Stimulated activated CD8-positive, alpha-beta memory T cell treated with anti-CD3 and anti-CD28 coated beads, Interleukin-7, amount 100 ng/mL, for 4 hours (primary cell): ENCODE data around the gene CABLES2.
"Not testable (repeated sequence)": the region's sequence is repeated elsewhere in the genome, so short reads cannot be mapped to it uniquely, and the experiment has no call there.

Source experiments
- DNase-seq, 2 donors: peaks; one replicate each; pipeline ENCODE4 v3.0.0-alpha.2; 2020; ENCODE audit warnings: low read depth in 2 of 2

CABLES2 gene

DNA sequence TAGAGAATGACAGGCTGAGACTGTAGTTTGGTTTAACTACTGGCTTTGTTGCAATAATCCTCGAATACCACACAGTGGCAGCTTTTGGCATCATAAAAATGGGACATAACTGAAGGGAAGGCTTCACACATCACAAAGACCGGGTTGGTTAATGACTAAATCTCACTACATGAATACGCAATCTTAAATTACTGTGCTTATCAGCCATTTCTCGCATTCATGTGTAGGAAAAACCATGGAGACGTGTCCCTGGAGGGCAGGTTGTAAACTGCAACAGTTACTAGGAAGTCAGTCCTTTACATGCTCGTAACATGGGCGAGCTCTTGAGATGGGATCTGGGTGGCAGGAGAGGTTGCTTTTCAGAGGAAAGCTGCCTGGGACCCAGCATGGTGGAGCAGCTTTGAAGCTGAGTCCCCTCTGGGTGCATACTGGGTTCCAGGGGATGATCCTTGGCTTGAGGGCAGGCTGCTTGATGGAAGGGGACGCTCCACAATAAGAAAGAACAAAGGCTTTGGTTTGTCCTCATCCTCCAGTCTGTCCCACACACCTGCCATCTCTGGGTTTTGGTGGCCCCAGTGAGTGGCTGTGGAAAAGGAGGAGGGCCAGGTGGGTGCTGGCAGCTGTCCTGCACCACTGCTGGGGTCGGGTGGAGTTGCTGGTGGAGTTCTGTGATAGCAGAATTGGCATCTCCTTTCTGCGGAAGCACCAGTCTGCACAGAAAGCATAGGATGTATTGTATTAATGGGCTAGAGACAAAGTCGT lies 18.1 kb downstream of the CABLES2 start:
- DNase-seq = no peak

DNA sequence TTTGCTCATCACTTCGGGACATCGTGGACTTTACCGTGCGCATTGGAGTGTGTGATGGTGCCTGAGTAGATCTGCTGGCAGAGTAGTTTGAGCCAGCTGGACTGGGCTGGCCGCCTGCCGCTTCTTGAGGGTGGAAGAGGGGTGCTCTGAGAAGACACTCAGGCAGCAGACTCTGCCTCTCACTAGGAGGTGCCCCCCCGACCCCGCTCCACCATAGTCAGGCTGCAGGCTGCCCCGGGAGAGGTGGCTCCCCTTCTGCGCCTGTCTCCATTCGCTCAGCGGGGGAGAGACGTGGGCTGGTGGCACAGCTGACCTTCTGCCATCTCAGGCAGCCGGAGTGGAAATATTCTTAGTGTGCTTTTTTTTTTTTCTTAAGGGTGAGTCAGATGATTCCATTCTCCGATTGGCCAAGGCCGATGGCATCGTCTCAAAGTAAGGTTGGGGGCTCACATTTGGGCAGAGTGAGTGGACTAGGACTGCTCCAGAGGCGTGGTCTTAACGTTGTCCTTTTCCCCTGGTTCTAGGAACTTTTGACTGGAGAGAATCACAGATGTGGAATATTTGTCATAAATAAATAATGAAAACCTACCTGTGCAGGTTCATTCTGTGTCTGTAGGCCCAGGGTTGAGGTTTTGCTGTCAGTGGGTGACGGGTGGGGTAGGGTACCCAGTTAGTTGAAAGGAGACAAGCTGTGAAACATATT lies 19.0 kb downstream of the CABLES2 start:
- DNase-seq = no peak

DNA sequence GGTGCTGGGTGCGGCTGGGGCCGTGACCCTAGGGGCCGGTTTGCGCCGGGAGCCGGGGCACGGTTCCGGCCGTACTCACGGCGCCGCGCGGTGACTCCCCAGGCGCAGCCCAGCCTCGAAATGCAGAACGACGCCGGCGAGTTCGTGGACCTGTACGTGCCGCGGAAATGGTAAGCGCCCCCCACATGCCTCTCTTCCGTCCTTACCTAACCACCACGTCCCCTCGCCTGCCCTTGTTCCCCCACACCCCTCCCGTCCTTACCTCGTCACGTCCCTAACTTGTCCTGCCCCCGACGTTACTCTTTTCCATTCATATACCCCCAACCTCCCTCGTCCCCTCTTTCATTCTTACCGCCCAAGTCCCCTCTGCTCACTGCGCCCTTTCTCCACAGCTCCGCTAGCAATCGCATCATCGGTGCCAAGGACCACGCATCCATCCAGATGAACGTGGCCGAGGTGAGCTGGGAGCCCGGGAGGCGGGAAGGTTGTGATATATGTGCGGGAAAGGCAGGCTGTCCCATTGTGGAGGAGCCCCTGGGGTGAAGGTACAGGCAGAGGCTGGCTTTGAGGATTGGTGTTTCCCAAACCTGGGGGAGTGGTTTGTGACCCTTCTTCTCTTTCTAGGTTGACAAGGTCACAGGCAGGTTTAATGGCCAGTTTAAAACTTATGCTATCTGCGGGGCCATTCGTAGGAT lies 19.7 kb downstream of the CABLES2 start:
- DNase-seq = no peak

DNA sequence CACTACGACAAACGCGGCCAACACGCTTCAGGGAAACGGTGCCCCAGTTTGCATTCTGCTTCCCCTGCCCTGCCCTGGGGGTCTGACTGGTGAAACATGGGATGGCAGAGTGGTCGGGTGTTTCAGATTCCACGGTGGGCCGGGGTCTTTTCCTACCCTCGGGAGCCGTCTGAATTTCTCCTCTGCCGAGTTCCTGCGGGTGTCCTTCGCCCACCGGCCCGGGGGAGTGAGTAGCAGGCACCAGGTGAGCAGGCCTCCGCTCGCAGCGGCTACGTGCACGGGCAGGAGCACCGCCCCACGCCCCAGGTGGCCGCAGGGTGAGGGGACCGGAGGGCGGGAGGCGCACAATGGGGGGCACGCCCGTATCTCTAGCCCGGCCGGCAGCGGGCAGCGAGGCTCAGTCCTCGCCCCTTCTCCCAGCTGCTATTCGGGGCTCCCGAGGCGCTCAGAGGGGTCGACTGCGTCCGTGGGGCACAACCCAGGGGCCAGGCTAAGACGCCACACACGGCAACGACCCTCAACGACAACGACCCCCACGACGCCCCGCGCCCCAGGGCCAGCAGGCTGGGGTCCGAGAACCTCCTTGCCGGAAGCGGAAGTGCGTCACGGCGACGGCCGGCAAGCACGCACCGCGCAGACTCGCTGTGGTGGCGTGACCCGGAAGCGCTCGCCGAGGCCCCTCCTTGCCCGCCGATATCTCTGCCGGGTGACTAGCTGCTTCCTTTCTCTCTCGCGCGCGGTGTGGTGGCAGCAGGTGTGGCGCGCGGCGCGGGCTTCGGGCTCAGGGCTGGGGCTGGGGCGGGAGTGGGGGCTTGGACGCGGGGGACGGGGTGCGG lies 20.5 kb downstream of the CABLES2 start, which contains the start of gene RPS21:
TSS of gene RPS21 (plus strand) at position 721 of the 836 bp plus-strand sequence. CDS start 236 bp downstream, outside the sequence.
- DNase-seq = peak; percentile 88 to 92

DNA sequence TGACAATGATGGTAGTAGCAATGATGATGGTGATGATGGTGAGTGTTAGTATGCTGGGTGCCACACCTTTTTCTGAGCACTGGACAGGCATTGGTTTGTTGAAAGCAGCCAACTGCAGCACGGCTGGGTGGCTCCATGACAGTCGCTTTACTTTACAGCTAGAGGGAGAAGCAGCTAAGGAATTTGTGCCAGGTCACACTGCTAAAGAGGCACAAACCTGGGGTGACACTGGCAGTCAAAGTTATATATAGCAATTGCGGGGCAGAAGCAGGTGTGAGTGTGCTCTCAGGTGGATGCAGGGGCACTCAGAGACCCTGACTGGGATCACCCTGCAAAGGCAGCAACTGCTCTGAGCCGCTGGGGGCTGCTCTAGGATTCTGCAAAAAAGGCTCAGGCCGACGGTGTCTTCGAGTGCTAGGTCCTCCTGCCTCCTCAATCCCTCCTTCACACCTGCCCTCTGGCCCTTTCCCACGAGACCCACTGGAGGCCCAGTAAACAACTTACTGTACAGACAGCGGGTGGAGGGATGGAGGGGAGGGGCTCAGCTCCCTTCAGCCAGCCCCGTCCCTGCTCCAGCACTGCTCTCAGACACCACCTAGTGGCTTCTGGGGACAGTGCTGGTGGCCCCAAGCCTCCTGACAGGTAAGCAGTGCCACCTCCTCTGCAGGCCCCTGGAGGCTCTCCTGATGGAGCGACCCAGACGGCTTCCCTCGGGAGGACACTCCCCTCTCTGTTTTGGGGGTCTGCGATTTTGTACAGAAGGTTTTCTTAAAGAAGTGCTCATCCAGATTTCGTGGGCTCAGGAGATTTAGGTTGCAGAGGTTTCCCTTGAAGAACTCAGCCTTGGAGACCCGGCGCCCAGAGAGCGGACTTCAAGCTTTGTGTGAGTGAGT lies 24.5 kb downstream of the CABLES2 start:
- DNase-seq = peak; percentile 56 to 61

DNA sequence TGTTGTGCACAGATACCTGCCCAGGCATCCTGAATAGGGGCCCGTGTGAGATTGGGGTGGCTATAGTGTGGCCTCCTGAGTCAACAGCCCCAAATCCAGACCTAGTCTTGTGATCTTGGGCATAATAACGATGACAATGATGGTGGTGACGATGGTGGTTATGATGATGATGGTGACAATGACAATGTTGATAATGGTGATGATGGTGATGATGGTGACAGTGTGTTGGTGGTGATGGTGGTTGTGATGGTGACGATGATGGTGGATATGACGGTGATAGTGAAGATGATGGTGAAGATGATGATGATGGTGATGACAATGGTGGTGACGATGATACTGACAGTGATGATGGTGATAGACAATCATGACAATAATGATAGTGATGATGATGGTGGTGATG lies 25.2 kb downstream of the CABLES2 start:
- DNase-seq = no peak

DNA sequence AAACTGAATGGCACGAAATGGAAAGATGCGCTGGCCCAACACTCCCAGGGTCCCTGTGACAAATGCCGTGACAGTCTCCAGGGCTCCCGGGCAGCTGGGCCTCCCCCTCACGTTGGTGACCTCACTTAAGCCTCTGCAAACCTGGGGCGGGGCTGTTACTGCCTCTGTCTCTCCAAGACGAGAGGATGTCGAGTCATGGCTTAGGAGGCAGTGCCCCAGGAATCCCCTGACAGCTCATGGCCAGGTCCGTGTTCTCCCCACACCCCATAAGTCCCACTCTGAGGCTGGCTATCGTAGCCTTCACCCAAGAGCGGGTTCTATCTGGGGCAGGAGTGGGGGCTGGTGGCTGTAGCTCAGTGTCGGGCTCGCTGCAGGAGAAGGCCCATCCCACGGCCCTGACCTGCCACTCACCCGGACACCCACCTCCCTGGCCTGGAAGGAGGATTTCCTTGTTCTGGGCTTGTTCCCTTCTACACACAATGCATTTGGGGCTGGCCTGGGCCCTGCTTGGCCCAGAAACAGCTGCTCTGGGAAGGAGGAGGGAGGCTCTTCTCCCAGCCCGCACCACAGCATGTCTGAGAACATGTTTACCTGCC lies 25.8 kb downstream of the CABLES2 start:
- no peak for DNase-seq

DNA sequence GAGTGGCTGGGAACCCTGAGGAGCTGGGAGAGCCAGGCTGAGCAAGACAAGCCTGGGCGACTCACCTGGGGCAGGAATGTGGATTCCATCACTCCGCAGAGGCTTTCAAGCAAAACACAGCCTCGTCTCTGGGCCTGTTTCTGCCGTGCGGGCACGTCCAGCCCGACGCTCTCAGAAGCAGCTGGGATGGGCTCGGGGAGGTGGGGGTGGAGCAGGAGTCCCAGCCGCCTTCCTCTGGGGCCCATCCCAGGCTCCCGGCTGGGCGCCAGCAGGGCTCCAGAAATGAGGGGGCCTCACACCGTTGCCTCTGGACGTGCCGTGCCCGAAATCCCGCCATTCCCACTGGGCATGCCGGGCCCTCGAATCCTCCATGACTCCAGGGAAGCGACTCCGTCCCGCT lies 28.9 kb downstream of the CABLES2 start:
- DNase-seq = no peak

DNA sequence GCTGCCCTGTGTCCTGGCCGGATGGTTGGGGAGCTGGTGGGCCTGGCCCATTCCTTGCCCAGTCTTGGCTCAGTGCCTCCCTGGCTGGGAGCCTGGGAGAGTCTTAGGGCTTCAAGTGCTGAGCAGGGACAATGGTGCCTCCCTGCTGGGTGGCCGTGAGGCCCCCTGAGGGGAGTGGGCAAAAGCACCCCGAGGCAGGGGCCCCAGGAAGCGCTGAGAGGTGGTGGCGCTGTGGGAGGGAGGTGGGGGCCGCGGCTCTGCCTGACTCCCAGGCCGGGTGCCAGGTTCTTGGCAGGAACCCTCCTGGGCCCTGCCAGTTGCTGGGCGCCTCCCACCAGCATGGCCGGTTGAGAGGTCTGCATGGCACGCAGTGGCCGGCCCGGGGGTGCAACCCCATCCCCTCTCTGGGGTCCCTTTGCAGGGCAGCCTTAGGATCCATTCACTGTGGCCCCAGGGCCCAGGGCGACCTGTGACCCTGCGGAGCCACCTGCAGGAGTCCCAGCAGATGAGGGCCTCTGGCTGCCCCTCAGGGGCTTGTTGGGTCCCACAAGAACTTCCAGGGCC lies 29.4 kb downstream of the CABLES2 start:
- DNase-seq = no peak

DNA sequence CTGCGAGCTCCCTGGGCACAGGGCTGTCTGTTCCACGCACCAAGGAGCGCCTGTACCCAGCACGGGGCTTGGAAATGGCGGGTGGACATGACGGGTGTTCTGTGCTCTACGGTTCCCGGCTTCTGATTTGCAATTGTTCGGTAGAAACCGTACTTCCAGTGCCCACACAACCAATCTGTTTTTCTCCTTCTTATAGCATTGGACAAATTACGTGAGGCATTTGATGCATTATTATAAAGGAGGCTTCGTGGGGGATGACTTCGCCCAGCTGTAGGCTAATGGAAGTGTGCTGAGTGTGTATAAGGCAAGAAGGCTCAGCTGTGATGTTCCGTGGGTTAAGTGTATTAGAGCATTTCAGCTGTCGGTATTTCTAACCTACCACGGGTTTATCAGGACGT lies 30.0 kb downstream of the CABLES2 start:
- no peak for DNase-seq

DNA sequence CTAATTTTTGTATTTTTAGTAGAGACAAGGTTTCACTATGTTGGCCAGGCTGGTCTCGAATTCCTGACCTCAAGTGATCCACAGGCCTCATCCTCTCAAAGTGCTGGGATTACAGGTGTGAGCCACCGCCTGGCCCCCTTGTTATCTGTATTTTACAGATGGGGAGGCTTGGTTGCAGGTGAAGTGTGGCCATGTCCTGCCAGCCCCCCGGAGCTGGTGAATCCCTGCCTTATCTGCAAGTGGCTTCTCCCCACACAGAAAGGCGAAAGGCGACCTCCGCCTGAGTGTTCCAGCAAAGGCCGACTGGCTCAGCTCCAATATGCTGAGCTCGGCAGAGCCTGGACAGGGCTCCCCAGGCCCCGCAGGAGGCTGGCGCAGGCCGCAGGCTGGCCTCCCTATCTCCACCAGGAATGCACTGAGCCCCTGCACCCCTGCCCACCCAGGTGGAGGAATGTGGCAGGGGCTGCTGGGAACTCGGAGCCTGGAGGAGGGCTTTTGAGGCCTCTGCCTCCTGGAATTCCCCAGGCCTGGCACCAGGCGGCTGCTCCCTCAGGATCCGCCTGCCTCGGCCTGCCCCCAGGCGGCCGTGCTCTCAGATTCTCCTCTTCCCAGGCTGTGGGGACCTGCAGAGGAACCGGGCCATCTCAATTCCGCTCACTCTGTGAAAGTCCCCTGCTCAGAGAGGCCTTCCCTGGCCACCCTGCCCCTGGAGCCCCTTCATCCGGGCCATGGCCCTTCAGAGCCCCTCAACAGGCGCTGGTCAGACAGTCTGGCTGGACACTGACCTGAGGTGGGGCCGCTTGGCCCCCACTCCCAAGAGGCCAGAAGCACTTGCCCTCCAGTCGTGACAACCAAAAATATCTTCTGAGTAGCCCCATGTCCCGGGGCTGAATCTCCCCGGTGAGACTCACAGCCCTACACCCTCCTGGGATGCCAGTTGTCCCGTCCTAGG lies 30.7 kb downstream of the CABLES2 start:
- DNase-seq = no peak

DNA sequence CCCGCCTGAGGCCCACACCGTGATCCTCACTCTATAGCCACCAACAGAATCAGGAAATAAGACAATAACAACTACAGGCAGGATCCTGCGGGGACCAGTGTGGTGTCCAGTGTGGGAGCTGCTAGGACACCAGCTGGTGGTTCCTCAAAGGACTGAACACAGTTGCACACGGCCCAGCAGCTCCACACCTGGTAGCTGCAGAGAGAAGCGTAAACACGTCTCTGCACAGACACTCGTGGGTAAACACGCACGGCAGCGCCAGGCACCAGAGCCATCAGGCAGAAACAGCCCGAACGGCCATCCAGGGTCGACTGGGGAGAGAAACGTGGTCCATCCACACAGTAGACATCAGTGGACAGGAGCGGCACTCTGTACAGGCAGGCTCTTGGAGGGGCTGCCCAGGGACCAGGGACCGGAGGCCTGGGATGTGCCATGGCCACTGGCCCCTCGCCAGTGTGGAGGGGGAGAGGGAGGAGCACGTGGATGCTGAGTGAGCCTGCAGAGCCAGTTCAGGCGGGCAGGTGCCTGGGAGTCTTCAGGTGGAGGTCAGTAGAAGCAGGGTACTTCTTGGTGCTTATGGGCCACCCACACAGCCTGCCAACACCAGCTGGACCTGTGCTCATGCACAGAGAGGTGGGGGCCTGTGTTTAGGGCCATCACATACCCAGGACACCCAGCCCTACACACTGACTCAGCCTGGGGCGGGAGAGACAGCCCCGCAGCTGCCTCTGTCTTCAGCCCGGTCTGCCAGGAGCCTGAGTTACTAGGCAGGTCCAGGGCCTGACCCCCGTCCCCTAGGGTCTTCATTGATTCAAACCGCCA lies 32.5 kb downstream of the CABLES2 start:
- no peak for DNase-seq

DNA sequence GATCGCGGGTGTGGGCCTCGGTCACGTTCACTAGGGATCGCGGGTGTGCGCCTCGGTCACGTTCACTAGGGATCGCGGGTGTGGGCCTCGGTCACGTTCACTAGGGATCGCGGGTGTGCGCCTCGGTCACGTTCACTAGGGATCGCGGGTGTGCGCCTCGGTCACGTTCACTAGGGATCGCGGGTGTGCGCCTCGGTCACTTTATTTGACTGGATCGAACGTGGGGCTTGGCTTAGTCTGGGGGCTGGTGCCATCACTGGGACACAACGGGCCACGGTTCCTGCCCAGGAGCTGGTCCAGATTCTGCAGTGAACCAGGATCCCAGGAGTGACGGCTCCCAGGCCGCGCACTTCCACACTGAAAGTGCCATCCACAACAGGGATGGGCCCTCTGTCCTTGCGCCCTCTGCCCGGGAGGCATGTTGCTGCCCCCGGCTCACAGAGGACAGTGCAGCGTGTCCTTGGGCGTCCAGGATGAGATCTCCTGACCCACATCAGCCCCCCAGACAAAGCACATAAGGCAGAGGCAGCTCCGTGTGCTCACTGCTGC lies 33.4 kb downstream of the CABLES2 start:
- not testable (repeated sequence) for DNase-seq

DNA sequence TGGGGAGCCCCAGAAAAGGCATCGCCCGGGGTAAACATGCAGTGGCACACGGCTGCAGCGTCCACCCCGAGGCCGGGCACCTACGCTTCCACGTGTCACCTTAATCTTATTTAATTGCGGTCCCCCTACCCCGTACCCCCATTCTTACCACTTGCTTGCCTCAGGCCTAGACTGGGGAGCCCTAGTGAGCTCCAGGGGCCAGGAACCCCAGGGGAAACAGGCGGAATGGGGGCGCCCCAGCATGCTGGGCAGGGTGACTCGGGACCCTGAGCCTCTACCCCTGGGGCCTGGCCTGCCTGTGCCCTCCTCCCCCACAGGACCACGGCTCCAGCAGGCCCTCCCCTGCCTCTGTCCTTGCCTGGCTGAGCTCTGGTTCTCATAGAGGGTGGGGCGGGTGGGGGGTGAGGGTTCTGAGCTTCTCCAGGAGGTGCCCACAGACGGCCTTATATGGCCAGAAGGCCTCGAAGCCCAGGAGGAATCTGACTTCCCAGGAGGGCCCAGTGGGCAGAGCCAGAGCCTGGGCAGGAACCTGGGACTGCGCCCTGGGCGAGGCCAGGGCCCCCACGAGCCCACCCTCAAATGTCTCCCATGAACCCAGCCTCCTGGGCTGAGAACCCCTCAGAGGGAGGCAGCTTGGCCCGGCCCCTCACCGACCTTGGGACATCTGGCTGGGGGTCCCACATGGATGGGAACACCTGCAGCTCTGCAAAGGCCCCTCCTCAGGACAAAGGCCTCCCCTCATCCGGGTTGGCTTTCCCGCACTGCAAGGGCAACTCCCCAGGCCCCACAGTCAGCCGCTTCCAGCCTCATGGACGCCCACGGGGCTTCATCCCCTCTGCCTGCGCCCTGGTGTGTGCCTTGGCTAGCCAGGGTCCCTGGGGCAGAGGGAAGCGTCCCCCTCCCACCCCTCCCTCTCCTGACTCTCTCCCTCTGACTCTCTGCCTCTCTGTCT lies 34.8 kb downstream of the CABLES2 start:
- no peak for DNase-seq

DNA sequence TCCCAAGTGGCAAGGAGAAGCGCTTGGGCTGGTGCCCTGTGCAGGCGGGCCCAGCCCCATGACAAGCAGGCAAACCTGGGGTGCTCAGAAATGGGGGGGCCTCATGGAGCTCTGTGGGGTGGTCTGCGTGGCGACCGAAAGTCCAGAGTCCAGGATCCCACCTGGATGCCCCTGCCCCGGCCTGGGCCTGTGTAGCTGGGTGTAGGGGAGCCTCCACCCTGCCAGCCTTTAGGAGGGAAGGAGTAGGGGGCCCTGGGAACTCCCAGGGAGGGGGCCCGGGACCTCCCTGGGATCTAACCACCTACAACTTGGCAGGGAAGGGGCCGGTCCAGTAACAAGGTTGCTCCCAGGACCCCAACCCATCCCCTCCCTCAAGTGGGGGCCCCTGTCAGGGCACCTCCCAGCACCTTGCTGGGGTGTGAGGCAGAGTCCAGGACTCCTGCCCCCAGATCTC lies 35.5 kb downstream of the CABLES2 start:
- no peak for DNase-seq

DNA sequence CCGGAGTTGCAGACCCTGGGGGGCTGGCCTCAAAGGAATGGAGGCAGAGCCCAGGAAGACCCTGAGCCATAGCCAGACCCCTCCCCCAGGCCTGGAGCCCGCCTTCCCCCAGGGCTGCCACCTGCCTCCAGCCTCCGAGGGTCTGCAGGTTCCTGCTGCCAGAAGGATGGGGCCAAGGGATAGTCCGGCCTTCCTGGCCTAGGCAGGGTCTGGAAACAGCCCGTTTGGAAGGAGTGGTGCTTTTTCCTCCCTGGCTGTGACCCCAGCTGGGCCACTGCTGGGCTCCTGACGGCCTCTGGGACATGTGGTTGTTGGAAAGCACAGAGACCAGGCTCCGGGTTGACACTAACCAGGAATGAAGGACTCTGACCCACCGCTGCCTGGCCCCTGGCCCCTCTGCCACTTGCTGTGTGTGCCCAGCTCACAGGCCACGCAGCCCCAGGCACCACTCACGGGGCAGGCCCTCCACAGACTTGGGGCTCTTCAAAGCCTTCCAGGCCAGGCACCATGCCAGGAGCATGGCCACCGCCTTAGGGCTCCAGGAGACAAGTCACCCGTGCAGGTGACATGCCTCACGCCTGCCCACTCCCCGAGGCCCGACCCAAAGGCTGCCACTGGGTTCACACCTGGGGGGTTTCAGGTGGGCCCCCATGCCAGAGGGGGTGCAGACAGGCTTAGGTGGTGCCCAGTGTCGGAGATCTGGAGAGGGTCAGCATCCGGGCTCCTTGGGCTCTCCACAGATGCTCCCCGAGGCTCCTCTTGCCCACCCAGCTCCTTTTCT lies 36.1 kb downstream of the CABLES2 start:
- DNase-seq = no peak
